GM18519 (cell line): ENCODE measurements around the gene DRICH1.
"Not testable (repeated sequence)": the region's sequence is repeated elsewhere in the genome, so short reads cannot be mapped to it uniquely, and the experiment has no call there.

ENCODE experiments used
- ATAC-seq: cut with Tn5 transposase; IDR thresholded peaks from one replicate; pipeline ENCODE4 v1.9.1; 2021; ENCODE audit warnings: mild to moderate bottlenecking, moderate library complexity; ENCODE audit not compliant: unreplicated experiment, low FRiP score

The DRICH1 gene

DNA sequence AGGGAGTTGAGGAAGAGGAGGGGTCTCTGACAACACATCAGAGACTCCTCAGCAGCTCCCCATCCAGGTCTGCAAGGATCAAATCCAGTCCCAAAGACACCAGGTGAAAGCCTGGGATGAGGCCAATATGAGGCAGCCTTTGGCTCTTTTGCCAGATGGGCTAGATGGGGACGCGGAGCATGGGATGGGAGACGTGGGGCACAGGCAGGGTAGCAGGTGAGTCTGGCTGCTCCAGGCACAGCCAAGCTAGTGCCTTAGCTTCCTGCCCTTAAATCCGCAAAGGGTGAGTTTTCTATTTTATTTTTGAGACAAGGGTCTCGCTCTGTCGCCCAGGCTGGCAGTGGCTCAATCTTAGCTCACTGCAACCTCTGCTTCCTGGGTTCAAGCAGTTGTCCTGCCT is 19.6 kb upstream of the DRICH1 start:
- ATAC-seq, result no peak

DNA sequence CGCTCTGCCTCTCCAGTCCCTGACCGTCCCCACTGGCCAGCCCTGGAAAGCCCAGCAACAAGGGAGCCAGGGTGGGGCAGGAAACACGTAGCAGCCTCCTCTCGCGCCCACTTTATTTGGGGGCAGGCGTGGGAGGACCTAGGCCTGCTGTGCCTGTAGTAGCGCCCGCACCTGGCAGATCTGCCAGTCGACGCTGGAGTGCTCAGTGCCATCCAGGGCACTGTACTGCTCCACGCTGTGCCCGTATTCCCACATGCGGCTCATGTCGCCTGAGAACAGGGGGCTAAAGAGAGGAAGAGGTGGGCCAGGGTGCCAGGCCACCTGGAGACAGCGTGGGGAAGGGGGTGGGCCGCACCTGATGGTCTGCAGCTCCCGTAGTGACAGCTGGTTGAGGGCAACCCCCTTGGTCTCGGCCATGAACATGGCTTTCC is 17.0 kb upstream of the DRICH1 start:
- ATAC-seq, result no peak

GRCh38 chr22:23646526-23646925 is 14.4 kb upstream of the DRICH1 start:
- ATAC-seq, result not testable (repeated sequence)

- ATAC-seq, result not testable (repeated sequence)
Measured at GRCh38 chr22:23640206-23640605, 8.1 kb upstream of the DRICH1 start.

- ATAC-seq, result no peak
Measured at GRCh38 chr22:23639661-23640060, 7.5 kb upstream of the DRICH1 start.

DNA sequence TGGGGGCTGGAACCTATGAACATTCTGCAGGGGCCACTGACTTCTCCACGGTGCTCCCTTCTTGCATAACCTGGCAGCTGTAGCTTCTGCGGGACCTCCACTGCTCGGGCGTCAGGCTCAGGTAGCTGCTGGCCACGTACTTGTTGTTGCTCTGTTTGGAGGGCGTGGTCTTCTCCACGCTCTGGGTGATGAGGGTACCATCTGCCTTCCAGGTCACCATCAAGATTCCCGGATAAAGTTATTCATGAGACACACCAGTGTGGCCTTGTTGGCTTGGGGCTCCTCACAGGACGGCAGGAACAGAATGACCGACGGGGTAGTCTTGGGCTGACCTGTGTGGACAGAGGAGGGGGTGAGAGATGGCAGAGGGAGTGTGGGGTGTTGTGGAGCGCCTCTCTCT is 6.5 kb upstream of the DRICH1 start:
- no peak for ATAC-seq

DNA sequence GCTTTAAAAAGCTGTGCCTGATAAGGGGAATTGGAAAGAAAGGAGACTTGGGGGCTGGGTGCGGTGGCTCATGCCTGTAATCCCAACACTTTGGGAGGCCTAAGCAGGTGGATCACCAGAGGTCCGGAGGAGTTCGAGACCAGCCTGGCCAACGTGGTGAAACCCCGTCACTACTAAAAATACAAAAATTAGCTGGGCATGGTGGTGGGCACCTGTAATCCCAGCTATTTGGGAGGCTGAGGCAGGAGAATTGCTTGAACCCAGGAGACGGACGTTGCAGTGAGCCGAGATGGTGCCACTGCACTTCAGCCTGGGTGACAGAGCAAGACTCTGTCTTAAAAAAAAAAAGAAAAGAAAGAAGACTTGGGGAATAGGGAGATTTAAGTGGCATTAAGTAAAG is 3.2 kb upstream of the DRICH1 start:
- not testable (repeated sequence) for ATAC-seq

- not testable (repeated sequence) for ATAC-seq
Measured at GRCh38 chr22:23628056-23628743, 3.9 kb downstream of the DRICH1 start.

DNA sequence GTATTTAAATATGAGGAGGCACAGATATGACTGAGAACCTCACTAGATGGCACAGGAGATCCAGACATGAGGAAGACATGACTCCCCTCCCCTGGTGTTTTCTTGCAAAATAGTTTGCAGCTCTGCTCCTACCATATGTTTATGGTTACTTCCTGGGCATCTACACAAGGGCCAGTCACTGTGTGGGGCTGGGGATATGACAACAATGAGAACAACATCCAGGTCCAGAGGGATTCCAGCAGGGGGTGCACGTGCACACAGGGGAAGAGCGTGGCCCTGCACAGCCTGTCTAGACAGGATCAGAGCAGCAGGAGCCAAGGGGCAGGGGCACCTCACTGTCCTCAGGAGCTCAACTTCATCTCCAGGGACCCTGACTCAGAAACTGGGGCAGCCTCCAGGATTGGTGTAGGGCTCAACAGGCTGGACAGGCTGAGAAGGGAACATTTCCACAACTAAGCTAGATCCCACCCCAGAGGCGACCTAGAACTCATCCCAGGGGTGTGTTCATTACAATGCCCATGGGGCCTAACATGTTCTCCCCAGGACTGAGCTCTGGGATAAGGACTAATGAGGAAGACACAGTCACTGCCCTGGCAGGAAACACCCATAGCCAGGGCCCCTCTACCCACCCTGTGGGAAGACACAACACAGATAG is 4.6 kb downstream of the DRICH1 start:
- ATAC-seq, result not testable (repeated sequence)

DNA sequence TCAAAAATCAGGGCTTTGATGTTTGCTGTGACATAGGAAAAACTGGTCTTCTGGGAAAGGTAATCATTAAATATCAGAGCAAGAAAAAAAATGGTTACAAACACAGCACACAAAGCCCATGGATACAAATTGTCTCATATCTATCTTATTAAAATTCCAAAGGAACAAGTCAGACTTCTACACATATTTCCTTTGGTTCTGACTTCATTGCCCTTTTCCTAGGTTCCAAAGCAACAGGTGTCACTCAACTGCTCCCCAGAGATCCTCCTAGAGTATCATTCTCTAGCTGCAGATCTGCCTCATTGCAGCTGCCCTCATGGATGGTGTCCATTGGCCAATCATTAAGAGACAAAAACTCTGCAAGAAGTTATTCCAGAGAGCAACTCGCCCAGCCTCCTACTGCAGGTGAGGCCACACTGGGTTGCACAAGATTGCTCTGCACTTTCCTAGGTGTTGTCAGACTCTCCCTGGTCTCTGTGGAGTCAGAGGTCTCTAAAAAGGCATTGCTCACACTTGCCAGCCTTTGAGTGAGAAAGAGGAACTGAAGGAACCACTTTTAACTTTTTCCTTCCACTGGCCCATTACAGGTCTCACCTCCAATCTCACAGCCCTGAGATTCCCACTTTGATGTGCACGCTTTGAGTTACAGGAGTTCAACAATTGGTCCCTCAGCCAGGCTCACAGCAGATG is 5.7 kb downstream of the DRICH1 start:
- ATAC-seq, result no peak

- ATAC-seq, result no peak
Measured at GRCh38 chr22:23622634-23623033, 9.5 kb downstream of the DRICH1 start.

- ATAC-seq, result not testable (repeated sequence)
Measured at GRCh38 chr22:23621916-23622315, 10.2 kb downstream of the DRICH1 start.

DNA sequence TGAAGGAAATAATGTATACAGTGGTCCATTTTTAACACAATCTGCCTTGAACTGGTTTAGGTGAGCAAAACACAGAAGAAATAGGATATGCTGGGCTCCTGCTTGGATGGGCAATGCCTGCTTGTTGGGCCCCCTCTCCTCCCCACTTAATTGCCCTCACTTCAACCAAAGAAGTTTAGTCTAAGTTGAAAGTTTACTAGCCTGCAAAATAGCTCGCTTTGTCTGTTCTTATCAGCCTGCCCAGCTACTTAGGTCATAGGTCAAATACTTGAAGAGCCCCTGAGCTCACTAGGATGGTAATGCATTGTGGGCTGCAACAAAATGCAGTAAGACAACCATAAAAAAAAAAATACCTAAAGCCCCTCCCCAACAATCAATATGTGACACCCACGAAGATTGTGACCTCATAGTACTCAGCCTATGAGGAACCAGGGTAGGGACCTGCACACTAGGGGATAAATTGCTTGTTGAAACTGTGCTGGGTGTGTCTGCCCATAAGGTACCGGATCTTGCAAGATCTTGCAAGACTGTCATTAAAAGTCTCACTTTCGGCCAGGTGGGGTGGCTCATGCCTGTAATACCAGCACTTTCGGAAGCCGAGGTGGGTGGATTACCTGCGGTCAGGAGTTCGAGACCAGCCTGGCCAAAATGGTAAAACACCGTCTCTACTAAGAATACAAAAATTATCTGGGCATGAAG is 10.9 kb downstream of the DRICH1 start:
- ATAC-seq, result no peak

- ATAC-seq, result no peak
Measured at GRCh38 chr22:23613193-23613972, 18.7 kb downstream of the DRICH1 start.

GRCh38 chr22:23609983-23610781 is 21.9 kb downstream of the DRICH1 start:
- ATAC-seq, result no peak

- ATAC-seq, result no peak
Measured at GRCh38 chr22:23608583-23608982, 23.5 kb downstream of the DRICH1 start.

GRCh38 chr22:23606204-23607131 is 25.7 kb downstream of the DRICH1 start:
- no peak for ATAC-seq

DNA sequence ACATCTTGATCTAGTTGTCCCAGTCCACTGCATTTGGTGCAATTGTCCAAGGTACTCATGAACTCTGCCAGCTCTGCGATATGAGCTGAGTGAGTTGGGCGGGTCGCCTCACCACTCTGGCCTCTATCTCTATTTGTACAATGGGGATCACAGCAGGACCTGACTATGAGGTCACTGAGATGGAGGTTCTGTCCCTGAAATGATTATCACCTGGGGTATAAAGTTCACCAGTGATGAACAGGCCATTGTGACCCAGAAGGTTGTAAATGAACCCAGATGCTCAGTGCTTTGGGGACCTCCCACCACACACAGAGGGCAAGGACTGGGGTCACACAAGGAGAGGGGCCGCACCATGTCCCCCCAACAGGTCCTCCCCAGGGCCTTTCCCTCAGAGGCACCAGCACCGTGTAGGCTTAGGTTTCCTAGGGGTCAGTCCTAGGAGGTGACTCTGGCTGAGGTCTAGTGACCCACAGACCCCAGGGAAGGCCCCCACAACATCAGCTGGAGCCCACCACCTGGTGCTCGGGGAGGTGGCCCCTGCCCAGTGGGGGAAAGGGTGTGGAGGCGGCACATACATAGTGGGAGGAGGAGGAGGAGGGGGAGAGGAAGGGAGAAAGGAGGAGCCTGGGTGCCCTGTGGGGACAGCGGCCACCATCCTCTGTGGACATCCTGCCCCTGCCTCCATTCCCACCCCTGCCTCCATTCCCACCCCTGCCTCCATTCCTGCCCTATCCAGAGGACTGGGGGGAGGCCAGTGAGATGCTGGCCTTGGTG is 27.0 kb downstream of the DRICH1 start:
- no peak for ATAC-seq
